Liver (tissue), 3 donors: Measurements from ENCODE around the gene SH3D19.

Experiments used
- GABPA ChIP-seq, 2 donors: IDR thresholded peaks in 1 of 2; conservative IDR thresholded peaks in 1 of 2; 2 replicates each; pipeline ENCODE4 v1.6.1; 2016; ENCODE audit warnings: antibody characterized with exemption in 2 of 2, mild to moderate bottlenecking in 1 of 2, moderate library complexity in 1 of 2
- YY1 ChIP-seq: IDR thresholded peaks from 2 replicates; pipeline ENCODE4 v1.6.1; 2016; ENCODE audit warnings: antibody characterized with exemption, mild to moderate bottlenecking
- TF ChIP-seq, protein P1 (sequence below): fragments of 150-350 bp; IDR thresholded peaks from 2 replicates; pipeline ENCODE4 v1.5.1; 2017; ENCODE audit warnings: improper control_type of control experiment, low read depth, low read length; ENCODE audit not compliant: missing input control
- TF ChIP-seq, protein P2 (sequence below): IDR thresholded peaks from 2 replicates; pipeline ENCODE4 v1.6.1; 2016; ENCODE audit warnings: antibody characterized with exemption, mild to moderate bottlenecking
- donor health status: healthy.
- donor health status: healthy.

DNA sequence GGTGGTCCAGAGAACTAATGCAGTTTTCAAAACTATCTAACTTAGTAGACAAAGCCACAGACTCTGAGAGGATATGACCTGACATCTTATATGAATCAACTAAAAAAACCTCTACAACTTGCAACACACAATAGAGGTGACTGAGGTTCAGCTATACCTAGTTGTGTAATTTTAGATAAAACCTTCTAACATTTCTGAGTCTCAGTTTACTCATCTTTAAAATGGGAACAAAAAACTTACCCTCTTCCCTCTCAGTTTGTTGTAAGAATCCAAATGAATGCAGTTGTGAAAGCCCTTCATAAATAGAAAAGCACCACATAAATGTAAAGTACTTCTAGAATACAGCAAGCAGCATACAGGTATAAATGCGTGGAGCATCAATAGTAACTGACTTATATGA is 5.9 kb downstream of the SH3D19 start:
- TF ChIP-seq GABPA (IDR thresholded peaks at IDR 0.05 in 1 of 2, conservative IDR thresholded peaks at IDR 0.05 in 1 of 2): no peak
- TF ChIP-seq, protein P1, sequence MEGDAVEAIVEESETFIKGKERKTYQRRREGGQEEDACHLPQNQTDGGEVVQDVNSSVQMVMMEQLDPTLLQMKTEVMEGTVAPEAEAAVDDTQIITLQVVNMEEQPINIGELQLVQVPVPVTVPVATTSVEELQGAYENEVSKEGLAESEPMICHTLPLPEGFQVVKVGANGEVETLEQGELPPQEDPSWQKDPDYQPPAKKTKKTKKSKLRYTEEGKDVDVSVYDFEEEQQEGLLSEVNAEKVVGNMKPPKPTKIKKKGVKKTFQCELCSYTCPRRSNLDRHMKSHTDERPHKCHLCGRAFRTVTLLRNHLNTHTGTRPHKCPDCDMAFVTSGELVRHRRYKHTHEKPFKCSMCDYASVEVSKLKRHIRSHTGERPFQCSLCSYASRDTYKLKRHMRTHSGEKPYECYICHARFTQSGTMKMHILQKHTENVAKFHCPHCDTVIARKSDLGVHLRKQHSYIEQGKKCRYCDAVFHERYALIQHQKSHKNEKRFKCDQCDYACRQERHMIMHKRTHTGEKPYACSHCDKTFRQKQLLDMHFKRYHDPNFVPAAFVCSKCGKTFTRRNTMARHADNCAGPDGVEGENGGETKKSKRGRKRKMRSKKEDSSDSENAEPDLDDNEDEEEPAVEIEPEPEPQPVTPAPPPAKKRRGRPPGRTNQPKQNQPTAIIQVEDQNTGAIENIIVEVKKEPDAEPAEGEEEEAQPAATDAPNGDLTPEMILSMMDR: no peak
- TF ChIP-seq YY1: no peak
- TF ChIP-seq, protein P2, sequence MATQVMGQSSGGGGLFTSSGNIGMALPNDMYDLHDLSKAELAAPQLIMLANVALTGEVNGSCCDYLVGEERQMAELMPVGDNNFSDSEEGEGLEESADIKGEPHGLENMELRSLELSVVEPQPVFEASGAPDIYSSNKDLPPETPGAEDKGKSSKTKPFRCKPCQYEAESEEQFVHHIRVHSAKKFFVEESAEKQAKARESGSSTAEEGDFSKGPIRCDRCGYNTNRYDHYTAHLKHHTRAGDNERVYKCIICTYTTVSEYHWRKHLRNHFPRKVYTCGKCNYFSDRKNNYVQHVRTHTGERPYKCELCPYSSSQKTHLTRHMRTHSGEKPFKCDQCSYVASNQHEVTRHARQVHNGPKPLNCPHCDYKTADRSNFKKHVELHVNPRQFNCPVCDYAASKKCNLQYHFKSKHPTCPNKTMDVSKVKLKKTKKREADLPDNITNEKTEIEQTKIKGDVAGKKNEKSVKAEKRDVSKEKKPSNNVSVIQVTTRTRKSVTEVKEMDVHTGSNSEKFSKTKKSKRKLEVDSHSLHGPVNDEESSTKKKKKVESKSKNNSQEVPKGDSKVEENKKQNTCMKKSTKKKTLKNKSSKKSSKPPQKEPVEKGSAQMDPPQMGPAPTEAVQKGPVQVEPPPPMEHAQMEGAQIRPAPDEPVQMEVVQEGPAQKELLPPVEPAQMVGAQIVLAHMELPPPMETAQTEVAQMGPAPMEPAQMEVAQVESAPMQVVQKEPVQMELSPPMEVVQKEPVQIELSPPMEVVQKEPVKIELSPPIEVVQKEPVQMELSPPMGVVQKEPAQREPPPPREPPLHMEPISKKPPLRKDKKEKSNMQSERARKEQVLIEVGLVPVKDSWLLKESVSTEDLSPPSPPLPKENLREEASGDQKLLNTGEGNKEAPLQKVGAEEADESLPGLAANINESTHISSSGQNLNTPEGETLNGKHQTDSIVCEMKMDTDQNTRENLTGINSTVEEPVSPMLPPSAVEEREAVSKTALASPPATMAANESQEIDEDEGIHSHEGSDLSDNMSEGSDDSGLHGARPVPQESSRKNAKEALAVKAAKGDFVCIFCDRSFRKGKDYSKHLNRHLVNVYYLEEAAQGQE: no peak
